Stimulated activated CD8-positive, alpha-beta memory T cell treated with anti-CD3 and anti-CD28 coated beads, Interleukin-4, amount 100 ng/mL, for 24 hours (primary cell): ENCODE results near the gene ARTN.

Experiments
- DNase-seq: peaks from one replicate; pipeline ENCODE4 v3.0.0-alpha.2; 2020; ENCODE audit warnings: low read depth

The ARTN gene

DNA sequence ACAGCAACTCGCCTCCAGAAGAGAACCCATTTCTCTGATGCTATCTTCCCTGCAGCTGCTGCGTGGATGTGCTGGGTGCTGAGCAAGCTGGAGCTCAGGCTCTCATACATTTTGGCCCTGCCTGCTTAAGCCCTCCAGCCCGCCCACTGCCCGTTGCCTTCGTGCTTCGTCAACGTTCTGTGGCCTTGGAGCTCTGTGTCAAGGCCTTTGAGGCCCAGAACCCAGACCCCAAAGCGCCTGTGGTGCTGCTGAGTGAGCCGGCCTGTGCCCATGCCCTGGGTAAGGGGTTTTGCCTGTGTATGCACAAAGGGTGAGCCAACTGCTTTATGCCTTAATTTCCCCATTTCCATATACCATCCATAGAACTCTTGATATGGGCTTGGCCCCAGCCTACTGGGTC lies 37.3 kb downstream of the ARTN start:
- no peak for DNase-seq

- DNase-seq = no peak
Measured at GRCh38 chr1:43971336-43971980, 37.9 kb downstream of the ARTN start.

GRCh38 chr1:43973981-43974442 lies 40.4 kb downstream of the ARTN start:
- no peak for DNase-seq

DNA sequence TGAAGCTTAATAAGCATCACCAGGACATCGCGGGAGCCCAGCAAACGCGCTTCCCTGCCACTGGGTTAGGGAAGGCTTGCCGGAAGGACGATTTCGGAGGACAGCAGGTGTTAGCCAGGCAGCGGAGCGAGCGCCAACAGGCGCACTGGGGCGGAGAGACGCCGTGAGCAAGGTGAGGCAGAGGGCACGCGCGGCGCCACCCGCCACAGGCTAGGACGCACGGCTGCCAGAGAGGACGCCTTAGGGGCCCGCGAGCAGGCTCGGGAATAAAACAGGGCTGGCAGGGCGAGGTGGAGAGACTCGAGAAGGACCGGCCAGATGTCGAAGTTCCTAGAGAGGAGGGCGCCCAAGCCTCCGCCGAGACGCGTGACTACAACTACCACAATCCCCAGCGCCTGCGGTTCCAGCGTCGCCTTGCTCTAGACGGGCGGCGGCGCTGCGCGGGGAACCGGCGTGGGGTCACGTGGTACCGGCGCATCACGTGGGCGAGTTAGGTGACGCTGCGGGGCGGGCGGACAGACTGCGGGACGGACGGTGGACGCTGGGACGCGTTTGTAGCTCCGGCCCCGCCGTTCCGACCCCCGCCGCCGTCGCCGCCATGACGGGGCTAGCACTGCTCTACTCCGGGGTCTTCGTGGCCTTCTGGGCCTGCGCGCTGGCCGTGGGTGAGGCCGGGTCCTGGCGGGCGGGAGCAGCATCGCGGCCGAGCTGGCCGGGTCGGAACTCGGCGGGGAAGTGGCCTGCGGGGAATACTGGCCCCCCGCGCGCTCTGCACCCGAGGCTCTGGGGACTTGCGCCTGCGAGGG lies 41.0 kb downstream of the ARTN start, which contains the start of gene ATP6V0B:
Gene ATP6V0B, plus strand, starts transcription at position 518 of the 806 bp plus-strand sequence. Its CDS starts 81 bp downstream, at position 599.
- peak; percentile 97 for DNase-seq

- no peak for DNase-seq
Measured at GRCh38 chr1:43975249-43975961, 41.8 kb downstream of the ARTN start.

GRCh38 chr1:43976045-43976444 lies 42.4 kb downstream of the ARTN start:
- DNase-seq = no peak

DNA sequence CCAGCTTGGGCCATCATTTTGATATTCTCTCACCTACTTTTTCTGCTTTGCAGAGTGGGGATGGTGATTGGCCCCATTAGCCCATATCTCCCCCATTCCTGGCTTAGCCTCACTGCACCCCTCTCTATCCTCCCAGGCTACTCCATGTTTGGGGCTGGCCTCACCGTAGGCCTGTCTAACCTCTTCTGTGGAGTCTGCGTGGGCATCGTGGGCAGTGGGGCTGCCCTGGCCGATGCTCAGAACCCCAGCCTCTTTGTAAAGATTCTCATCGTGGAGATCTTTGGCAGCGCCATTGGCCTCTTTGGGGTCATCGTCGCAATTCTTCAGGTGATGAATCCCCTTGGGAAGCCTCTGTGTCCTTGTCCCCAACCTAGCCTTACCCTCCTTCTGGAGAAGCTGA lies 43.3 kb downstream of the ARTN start:
- DNase-seq = no peak

DNA sequence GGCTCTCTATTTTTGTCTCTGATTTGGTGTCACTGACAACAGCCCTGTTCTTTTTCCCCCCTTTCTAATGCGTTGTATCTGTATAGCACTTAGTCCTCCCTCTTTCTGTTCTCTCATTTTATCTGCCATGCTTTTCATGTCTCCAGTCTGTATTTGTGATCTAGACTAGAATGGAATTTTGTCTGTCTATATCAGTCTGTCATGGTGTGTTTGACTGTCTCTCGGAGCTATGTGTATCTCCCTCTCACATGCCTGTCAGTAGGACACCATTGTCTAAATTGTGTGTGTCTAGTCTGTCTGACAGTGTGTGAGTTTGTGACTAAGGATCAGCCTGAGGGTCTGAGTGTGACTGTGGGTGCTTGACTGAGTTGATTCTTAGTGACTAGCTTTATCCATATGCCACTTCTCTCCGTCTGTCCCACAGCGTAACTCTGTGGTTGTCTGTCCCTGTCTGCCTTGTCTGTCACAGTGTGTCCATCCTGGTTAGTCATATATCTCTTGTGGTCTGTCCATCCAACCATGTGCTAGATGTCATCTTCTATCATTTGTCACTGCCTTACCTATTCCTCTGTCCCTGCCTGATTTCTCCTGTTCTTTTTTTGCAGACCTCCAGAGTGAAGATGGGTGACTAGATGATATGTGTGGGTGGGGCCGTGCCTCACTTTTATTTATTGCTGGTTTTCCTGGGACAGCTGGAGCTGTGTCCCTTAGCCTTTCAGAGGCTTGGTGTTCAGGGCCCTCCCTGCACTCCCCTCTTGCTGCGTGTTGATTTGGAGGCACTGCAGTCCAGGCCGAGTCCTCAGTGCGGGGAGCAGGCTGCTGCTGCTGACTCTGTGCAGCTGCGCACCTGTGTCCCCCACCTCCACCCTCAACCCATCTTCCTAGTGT lies 44.0 kb downstream of the ARTN start:
- no peak for DNase-seq

DNA sequence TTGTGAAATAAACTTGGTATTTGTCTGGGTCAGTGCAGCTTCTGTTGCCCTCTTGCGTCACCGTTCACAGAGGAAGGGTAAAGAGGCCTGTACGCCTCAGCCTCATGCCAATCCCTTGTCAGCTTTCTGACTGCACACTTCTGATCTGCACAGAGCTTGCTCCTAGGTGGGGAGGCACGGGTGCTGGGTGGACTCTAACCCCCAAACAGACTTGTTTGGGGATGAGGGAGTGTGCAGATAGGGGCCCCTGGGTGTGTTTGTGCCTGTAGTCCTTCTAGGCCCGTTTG lies 44.6 kb downstream of the ARTN start:
- no peak for DNase-seq

GRCh38 chr1:43978551-43979260 lies 45.1 kb downstream of the ARTN start, which contains the start of gene B4GALT2:
Gene B4GALT2 (plus strand): TSS chr1:43979210. CDS start chr1:43981161, 1,951 bp downstream.
- no peak for DNase-seq

DNA sequence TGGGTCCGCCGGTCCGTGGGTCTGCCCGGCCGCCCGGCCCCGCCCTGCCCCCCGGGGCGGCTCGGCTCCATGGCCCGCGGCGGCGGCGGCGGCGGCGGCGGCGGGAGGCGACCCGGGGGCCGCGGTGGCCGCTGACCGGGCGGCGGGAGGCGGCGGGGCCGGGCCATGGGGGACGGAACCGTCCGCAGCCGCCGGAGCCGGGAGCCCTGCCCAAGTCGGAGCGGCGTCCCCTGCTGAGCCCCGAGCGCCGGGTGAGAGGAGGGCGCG lies 45.6 kb downstream of the ARTN start:
- no peak for DNase-seq

DNA sequence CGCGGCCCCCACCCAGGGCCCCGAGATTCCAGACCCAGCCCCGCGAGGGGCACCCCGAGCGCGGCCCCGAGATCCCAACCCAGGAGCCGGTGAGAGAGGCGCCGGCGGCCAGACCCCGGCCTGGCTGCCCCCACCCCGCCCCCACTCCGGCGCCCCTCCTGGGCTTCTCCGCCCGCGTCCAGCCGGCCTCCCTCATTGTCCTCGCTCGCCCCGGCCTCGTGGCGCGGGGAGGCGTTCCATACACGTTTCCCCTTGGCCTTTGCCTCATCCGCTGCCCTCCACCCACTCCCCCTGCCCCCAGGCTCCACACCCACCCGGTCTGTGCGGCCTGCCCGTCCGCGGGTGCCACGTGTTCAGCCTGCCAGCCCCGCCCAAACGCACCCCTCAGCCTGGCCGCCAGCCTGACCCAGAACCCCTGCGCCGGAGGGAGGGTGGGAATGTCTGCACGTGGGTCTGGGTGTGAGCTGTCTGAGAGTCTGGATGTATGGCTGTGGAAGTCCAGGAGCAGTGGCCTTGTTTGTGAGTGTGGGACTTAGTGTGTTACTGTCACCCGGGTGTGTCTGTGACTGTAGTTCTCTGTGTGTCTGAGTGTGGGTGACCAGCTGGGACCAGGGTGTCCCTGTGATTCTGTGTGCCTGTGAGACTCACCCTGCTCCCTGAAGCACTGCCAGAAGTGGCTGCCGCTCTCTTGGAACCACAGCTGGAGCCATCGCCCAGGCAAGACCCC lies 46.1 kb downstream of the ARTN start:
- no peak for DNase-seq

GRCh38 chr1:43980255-43981134 lies 46.9 kb downstream of the ARTN start:
- DNase-seq = no peak

DNA sequence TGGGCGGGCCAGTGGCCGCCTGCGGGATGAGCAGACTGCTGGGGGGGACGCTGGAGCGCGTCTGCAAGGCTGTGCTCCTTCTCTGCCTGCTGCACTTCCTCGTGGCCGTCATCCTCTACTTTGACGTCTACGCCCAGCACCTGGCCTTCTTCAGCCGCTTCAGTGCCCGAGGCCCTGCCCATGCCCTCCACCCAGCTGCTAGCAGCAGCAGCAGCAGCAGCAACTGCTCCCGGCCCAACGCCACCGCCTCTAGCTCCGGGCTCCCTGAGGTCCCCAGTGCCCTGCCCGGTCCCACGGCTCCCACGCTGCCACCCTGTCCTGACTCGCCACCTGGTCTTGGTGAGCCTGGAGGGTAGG lies 47.5 kb downstream of the ARTN start:
- no peak for DNase-seq

DNA sequence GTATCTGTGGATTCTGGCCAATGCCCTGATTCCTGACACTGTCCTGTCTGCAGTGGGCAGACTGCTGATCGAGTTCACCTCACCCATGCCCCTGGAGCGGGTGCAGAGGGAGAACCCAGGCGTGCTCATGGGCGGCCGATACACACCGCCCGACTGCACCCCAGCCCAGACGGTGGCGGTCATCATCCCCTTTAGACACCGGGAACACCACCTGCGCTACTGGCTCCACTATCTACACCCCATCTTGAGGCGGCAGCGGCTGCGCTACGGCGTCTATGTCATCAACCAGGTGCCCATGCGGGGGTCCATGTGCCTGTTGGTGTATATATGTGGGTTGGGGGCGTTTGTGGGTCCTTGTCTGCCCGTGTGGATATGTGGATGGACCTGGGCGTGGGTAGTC lies 48.0 kb downstream of the ARTN start:
- no peak for DNase-seq

- no peak for DNase-seq
Measured at GRCh38 chr1:43982241-43982640, 48.6 kb downstream of the ARTN start.

DNA sequence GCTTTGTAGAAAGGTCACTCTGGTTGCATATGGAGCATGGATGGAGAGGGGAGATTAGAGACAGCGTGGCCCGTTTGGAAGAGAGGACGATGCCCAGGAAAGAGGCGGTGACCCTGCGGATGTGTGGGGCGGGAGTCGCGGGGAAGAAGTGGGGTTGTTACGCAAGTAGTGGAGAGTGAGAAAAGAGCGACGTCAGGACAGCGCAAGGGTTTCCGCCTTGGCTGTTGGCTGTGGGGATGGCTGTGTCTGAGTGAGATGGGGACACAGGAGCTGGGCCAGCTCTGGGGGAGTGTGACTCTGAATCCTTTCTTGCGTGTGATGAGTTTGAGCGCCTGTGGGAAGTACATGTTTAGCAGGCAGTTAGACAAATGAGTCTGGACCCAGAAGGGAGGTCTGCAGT lies 49.2 kb downstream of the ARTN start:
- no peak for DNase-seq

DNA sequence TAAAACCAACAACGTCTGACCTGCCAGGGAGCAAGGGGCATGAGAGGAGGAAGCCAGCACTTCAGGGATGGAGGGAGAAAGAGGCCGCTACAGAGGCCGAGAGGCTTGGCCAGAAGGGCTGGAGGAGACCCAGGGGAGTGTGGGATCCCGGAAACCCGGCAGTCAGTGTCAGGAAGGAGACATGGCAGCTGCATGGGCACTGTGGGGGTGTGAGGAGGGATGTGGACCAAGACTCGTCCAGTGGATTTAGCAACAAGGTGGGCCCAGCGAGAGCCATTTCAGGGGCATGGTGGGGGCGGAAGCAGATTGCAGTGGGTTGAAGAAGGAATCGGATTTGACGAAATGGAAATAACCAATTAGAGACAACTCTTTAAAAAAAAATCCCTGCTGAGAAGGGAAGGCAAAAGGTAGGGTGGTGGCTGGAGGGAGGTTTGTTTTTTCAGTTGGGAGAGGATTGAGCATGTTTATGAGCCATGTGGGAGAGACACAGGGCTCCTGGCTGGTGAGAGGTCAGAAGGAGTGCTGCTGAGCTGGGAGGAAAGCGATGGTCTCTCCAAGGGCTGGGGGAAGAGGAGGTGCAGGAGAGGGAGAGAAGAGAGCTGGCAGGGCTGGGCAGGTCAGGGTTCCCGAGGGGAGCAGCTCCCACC lies 49.8 kb downstream of the ARTN start:
- DNase-seq = no peak

GRCh38 chr1:43984855-43985254 lies 51.3 kb downstream of the ARTN start:
- DNase-seq = no peak
